Lower leg skin (tissue), 3 donors: ENCODE data around the gene TPMT.

Source experiments
- CTCF ChIP-seq, 3 donors: fragments of 450-650 bp; IDR thresholded peaks; one replicate each; pipeline ENCODE4 v1.5.1; 2016; ENCODE audit warnings: antibody characterized with exemption in 3 of 3, mild to moderate bottlenecking in 3 of 3, moderate library complexity in 2 of 3
- POLR2A ChIP-seq, 2 donors: fragments of 450-650 bp; IDR thresholded peaks; one replicate each; pipeline ENCODE4 v1.6.1; 2016 to 2017; ENCODE audit warnings: antibody characterized with exemption in 2 of 2, mild to moderate bottlenecking in 1 of 2, moderate library complexity in 1 of 2

DNA sequence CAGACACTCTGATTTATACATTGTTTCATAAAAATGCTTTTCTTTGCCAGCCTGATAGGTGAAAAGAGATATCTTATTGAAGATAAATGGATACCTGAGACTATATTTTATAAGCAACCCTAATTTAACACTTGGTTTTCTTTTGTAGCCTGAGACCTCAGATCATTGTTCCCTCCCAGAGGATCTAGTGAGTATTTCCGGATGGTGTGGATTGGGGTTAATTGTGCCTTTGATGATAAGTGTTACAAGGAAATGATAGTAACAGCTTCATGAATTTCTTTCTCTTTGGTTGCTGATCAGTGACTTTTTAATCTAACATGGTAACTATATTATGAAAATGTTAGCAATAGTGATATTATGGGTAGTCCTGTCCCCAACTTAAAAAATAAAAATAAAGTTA lies 30.7 kb upstream of the TPMT start:
- no peak for TF ChIP-seq CTCF (IDR thresholded peaks at IDR 0.05)
- TF ChIP-seq POLR2A (IDR thresholded peaks at IDR 0.05): no peak
